Occipital lobe (tissue), 2 donors: ENCODE results near the gene BAIAP2L1. TPM values are rescaled to one million over a fixed set of nuclear protein-coding genes. Genes with fewer than 3 reads are reported as not detected.
"Not testable (repeated sequence)": the region's sequence is repeated elsewhere in the genome, so short reads cannot be mapped to it uniquely, and the experiment has no call there.

Source experiments
- DNase-seq: peaks from one replicate; lab custom pipeline; 2025; lab: John Stamatoyannopoulos, UW
- total RNA-seq: library from RNA; depleted of rRNA; stranded (reverse); fragments of >200 nt; gene quantifications from one replicate; pipeline ENCODE4 v1.2.3, GENCODE V29; 2014

The BAIAP2L1 gene, protein sequence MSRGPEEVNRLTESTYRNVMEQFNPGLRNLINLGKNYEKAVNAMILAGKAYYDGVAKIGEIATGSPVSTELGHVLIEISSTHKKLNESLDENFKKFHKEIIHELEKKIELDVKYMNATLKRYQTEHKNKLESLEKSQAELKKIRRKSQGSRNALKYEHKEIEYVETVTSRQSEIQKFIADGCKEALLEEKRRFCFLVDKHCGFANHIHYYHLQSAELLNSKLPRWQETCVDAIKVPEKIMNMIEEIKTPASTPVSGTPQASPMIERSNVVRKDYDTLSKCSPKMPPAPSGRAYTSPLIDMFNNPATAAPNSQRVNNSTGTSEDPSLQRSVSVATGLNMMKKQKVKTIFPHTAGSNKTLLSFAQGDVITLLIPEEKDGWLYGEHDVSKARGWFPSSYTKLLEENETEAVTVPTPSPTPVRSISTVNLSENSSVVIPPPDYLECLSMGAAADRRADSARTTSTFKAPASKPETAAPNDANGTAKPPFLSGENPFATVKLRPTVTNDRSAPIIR
- total RNA-seq, result 0.16 TPM

DNA sequence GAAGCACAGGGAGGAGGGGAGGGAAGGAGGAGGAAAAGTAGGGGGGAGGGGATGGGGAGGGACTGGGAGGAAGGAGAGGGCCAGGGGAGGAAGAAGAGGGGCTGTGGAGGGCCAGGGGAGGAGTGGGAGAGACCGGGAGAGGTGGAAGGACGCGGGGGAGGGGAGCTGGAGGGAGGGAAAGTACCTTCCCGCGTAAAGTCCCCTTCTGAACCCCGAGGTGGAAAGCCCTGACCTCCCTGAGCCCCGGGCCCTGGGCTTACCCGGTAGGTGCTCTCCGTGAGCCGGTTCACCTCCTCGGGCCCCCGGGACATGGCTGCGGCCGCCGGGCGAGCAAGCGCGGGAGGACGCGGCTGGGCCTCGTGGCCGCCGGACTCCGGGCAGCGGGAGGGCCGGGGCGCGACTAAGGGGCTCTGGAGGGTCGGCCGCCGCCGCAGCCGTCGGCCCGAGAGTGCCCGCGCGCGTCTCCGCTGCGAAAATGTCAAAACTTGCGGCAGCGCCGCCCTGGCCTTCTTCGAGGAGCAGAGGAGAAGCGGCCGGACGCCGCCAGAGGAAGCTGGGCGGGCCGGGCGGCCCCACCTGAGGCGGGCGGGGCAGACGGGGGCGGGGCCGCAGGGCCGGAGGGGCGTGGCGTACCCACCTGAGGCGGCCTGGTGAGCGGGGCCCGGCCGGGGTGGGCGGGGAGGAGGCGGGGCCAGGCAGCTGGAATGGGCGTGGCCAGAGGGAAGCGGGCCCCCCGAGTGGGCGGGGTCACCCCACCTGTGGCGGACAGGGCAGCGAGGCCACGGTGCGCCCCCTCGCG, at the start of gene BAIAP2L1:
BAIAP2L1 (minus strand) TSS at position 549 of the 799 bp plus-strand sequence; CDS start at position 311, 238 bp downstream.
- DNase-seq, result no peak

DNA sequence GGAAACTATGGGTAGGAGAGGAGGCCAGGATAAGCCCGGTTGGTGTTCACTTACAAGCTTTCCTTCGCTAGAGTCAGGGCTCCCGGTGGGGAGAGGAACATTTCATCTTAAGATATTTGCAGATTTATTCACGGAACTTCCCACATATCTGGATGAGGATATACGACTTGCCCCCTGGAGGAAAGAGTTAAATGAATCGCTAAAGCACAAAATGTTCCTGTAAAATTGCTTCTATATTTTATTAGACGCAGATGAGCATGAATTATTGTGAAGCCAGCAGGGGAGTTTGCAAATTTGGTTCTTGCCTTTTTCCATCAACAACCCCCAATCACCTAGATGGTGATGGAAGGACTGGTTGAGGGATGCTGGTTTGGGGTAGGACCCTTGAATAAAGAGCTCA, 47.9 kb upstream of the BAIAP2L1 start:
- no peak for DNase-seq

DNA sequence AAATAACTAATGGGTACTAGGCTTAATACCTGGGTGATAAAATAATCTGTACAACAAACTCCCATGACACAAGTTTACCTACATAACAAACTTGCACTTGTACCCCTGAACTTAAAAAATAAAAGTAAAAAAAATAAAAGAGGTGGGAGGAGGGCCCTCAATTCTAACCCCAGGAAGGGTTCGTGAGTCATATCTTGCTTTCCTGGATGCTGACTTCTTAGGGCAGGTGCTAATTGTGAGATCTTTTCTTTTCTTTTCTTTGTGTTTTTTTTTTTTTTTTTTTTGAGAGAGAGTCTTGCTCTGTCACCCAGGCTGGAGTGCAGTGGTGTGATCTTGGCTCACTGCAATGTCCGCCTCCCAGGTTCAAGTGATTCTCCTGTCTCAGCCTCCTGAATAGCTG, 40.1 kb upstream of the BAIAP2L1 start:
- DNase-seq, result not testable (repeated sequence)

DNA sequence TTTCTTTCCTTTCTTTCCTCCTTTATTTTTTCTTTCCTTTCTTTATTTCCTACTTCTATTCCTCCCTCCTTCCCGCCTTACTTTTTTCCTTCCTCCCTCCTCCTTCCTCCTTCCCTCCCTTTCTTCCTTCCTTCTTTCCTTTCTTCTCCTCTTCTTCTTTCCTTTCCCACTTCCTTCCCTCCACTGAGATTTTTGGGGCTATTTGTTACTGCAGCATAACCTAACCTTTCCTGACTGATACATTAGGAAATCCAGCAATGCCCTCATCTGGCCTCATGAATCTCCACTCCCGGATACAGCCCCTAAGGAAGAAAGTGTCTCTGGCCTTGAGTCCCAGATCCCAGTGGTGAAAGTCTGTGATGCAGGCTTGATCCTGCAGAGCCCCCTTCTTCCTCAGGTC, 38.6 kb upstream of the BAIAP2L1 start:
- DNase-seq, result no peak

DNA sequence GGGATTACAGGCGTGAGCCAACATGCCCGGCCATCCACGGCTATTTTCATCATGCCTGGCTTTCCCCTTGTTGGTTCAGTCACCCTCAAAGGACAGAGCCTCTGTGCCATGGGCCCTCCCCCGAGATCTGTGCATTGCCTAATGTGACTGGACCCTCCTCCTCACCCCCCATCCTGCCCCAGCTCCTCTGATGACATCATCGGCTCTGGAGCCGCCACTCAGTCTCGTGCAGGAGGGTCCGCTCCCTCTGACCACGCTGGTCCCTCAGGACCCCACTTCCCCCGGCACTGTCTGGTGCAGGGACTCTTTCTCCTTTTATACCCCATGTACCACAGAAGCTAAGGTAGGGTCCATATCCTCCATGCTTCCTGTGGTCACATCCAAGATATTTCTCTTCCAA, 33.2 kb upstream of the BAIAP2L1 start:
- no peak for DNase-seq

DNA sequence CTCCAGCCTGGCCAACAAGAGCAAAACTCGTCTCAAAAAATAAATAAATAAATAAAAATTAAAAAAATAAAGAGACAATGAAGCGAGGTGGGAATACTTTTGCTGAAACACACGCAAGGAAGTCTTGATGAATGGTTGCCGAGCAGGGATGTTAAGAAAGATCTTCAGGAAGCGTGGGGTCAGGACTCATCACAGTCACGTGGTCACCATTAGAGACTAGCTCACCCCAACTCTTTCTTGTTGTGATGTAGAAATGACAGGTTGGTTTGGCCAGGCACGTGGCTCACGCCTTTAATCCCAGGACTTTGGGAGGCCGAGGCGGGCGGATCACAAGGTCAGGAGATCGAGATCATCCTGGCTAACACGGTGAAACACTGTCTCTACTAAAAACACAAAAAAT, 28.9 kb upstream of the BAIAP2L1 start:
- no peak for DNase-seq

DNA sequence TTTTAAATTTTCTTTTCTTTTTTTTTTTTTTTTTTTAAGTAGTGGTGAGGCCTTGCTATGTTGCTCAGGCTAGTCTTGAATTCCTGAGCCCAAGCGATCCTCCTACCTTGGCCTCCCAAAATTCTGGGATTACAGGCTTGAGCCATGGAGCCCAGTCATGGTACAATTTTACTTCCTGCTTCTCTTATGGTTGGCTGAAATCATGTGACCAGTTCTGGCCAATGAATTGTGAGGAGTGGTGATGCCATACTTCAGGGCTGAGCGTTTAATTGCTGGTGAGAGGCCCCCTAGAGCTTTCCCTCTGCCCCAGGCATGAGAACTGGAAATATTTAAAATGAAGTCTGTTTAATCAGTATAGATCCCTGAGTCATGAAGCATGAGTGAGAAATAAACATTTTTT, 22.2 kb upstream of the BAIAP2L1 start:
- no peak for DNase-seq

DNA sequence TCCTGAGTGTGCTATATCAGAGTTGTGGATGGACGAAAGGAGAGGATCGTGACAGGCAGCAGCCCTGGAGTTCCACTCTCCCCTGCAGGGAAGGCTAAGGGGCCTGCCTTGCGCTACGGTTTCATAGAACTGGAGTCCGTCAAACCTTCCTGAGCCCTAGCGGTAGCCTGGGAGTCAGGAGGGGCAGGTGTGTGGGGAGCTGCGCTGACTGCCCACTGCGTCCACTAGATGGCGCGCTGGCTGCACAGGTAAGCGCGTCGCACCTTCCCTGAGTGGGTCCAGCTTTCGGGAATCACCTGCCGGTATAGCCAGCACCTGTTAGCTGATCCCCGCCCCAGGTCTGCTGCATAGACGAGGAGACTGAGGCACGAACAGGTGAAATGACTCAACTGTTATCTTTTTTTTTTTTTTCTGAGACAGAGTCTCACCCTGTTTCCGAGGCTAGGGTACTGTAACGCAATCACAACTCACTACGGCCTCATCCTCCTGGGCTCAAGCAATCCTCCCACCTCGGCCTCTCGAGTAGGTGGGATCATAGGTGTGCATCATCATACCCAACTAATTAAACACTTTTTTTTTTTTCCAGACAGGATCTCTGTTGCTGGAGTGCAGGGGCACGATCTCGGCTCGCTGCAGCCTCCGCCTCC, 20.2 kb upstream of the BAIAP2L1 start:
- DNase-seq, result peak; percentile 3

DNA sequence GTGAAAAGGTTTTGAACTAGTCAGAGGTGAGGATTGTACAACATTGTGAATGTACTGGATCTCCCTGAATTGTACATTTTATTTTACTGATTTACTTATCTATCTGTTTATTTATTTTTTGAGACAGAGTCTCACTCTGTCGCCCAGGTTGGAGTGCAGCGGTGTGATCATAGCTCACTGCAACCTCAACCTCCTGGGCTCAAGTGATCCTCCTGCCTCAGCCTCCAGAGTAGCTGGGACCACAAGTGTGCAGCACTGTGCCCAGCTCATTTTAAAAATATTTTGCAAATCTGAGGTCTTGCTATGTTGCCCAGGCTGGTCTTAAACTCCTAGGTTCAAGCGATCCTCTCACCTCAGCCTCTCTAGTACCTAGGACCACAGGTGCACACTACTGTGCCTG, 19.1 kb upstream of the BAIAP2L1 start:
- not testable (repeated sequence) for DNase-seq

DNA sequence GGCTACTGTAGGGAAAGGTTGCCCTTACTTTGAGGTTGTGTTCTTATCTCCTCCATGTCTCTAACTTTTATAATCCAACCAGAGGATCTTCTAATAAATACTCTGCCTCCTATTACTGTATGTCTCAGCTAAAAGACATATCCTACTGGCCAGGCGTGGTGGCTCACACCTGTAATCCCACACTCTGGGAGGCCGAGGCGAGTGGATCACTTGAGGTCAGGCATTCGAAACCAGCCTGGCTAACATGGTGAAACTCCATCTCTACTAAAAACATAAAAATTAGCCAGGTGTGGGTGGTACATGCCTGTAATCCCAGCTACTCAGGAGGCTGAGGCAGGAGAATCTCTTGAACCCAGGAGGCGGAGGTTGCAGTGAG, 18.4 kb upstream of the BAIAP2L1 start:
- DNase-seq, result not testable (repeated sequence)

DNA sequence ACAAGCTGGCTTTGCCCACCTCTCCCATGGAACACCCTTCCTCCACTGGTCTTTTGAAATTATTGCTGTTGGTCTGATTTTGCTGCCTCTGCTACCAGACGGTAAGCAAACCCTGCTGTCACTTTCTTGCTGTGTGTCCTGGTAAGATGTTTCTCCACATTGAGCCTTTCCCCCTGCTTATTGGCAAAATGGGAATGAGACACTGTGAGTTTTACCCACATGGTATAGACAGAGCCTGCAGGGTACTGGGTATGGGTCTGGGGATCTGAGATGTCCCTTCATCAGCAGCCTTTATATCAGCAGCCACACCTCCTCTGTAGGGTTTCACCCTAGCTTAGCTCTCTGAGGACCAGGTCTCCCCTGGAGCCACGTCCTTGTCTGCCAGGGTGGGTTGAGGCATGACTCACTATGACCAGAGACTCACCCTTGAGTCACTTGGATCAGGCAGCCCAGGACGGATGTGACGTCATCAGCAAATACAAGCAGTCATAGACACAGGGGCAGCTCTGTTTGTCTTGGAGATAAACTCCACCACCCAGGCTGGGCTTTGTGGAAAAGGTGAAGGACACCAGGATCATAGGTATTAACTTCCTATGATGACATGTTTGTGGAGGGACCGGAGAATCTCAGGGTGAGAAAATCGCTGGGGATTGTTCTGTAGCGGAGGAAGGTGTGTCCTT, 17.9 kb upstream of the BAIAP2L1 start:
- DNase-seq, result no peak

DNA sequence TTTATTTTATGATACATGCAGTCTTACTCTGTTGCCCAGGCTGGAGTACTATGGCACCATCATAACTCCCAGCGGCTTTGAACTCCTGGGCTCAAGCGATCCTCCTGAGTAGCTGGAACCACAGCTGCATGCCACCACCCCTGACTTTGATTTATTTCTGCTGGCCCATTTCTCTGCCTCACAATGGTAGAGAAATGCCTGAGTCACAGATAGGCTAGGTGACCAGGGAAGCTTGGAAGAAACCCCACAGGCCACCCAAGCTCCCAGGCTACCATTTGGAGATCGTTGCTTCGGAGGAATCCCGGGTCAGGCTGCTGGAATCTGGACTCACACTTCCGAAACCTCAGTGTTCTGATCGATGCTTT, 17.4 kb upstream of the BAIAP2L1 start:
- no peak for DNase-seq

DNA sequence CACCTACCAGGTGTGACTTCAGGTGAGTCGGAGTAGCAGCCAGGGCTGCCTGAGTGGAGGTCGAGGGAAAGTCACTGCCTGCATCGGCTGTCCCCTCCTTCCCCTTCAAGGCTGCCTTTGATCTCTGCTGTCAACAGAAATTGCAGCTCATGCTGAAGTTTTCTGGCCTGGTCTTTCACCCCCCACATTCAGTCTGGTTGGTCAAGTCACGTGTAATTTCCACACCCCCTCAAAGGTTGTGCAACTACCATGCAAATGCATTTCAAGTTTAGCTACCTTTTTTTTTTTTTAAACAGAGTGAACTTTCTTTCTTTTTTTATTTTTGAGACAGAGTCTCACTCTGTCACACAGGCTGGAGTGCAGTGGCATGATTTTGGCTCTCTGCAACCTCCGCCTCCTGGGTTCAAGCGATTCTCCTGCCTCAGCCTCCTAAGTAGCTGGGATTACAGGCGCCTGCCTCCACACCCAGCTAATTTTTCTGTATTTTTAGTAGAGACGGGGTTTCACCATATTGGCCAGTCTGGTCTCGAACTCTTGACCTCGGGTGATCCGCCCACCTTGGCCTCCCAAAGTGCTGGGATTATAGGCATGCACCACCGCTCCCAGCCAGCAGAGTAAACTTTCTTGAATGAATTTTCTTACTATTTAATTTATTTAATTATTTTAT, 16.8 kb upstream of the BAIAP2L1 start:
- not testable (repeated sequence) for DNase-seq

DNA sequence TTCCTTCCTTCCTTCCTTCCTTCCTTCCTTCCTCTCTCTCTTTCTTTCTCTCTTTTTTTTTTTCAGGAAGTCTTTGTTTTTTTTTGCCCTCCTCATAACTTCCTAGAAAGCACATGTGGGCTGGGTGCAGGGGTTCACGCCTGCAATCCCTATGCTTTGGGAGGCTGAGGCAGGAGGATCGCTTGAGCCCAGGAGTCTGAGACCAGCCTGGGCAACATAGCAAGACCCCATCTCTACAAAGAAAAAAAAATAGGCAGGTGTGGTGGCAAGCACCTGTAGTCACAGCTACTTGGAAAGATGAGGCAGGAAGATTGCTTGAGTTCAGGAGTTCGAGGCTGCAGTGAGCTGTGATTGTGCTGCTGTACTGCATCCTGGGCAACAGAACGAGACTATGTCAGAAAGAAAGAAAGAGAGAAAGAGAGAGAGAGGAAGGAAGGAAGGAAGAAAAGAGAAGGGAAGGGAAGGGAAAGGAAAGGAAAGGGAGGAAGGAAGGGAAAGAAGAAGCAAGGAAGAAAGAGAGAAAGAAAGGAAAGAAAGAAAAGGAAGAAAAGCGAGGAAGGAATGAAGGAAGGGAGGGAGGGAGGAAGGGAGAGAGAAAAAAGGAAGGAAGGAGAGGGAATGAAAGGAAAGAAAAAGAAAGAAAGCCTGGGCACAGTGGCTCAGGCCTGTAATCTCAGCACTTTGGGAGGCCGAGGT, 13.5 kb upstream of the BAIAP2L1 start:
- no peak for DNase-seq

DNA sequence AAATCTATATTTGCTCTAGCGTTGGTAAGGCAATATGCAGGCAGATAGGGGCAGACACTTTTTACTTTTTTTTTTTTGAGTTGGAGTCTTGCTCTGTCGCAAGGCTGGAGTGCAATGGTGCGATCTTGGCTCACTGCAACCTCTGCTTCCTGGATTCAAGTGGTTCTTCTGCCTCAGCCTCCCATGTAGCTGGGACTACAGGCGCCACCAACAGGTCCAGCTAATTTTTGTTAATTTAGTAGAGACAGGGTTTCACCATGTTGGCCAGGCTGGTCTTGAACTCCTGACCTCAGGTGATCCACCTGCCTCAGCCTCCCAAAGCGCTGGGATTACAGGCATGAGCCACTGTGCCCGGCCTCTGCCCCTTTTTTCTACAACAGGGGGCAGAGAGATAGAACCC, 12.8 kb upstream of the BAIAP2L1 start:
- not testable (repeated sequence) for DNase-seq

DNA sequence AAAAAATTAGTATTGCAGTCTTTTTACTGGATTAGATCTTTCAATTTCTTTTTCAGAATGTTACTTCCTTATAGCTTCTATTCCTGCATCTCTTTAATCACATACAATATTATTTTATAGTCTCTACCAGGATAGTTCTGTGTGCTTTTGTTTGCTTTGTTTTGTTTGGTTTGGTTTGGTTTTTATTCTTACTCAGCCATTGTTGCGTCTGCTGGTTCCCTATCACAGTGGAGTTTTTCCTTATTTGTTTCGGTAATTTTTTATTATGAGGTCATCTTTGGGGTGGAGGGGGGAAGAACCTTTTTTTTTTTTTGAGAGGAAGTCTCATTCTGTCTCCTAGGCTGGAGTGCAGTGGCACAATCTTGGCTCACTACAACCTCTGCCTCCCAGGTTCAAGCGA, 9.0 kb upstream of the BAIAP2L1 start:
- DNase-seq, result no peak

DNA sequence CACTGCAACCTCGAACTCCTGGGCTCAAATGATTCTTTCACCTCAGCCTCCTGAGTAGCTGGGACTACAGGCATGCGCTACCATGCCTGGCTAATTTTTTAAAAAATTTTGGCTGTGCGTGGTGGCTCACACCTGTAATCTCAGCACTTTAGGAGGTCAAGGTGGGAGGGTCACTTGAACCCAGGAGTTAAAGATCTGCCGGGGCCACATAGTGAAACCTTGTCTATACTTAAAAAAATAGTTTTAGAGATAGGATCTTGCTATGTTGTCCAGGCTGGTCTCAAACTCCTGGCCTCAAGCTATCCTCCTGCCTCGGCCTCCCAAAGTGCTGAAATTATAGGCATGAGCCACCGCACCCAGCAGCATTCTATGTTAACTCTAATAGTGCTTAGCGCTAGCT, 7.3 kb upstream of the BAIAP2L1 start:
- not testable (repeated sequence) for DNase-seq

DNA sequence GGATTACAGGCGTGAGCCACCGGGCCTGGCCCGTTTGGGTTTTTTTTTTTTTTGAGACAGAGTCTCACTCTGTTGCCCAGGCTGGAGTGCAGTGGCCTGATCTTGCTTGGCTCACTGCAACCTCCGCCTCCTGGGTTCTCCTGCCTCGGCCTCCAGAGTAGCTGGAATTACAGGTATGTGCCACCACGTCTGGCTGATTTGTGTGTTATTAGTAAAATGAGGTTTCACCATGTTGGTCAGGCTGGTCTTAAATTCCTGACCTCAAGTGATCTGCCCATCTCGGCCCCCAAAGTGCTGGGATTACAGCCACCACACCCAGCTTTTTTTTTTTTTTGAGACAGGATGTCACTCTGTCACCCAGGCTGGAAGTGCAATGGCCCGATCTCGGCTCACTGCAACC, 5.9 kb upstream of the BAIAP2L1 start:
- no peak for DNase-seq

DNA sequence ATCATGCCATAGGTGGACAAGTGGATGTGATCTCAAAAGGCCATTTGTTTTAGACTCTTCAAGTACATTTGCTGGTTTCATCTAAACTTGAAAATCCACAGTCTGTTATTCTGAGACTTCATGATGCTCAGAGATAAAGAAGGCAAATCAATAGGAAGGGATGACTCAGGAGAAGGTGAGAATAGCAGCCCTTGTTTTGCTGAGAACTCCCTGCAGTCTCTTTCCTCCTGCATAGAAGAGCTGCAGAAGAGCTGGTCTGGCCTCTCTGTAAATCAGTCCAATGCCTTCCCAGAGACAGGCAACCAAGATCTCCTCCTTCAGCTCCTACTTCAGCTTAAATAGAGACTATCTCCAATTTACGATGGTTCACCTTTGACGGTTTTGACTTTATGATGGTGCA, 4.0 kb upstream of the BAIAP2L1 start:
- DNase-seq, result no peak

DNA sequence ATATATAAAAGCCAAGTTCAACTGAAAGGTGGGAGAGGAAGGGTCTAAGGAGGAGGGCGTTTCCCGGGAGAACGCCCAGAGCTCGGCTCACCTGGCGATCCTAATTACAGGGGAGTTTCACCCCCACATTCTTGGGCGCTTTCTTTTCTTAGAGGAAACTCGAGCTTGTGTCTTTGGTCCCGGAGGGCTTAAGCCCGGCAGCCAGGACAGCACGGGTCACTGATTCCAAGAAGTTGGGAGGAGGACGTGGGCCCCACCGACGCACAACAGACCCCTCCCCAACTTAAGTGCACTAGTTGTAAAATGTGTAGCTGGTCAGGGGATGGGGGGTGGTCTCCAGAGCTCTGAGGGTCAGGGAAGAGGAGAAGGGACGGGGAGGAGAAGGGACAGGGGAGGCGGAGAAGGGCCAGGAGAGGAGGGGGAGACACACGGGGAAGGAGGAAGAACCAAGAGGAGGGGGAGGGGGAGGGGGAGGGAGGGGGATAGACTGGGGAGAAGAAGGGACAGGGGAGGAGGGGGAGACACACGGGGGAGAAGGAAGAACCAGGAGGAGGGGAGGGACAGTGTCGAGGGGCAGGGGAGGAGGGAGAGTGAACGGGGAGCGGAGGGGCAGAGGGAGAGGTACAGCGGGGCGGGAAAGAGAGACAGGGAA, 874 bp downstream of the BAIAP2L1 start:
- DNase-seq, result no peak
